MM.1S (cell line): ENCODE results near the gene POLR2H.
A peak's percentile ranks its signal among the peaks of the same experiment; 100 is the strongest.

Experiments
- CTCF ChIP-seq: fragments of 300-600 bp; sonication (generic); IDR thresholded peaks from 2 replicates; pipeline ENCODE4 v1.5.1; 2016; ENCODE audit warnings: antibody characterized with exemption, low read length, mixed read lengths
- EZH2 ChIP-seq: fragments of 300-600 bp; sonication (generic); optimal IDR thresholded peaks from 2 replicates; pipeline ENCODE3; 2017; ENCODE audit warnings: low read depth, mild to moderate bottlenecking, antibody characterized with exemption, low read length, mixed read lengths
- EZH2phosphoT487 ChIP-seq: fragments of 300-600 bp; sonication (generic); IDR thresholded peaks from 2 replicates; pipeline ENCODE4 v1.6.1; 2018; ENCODE audit warnings: antibody characterized with exemption, low read length

GRCh38 chr3:184380627-184381260 is 19.2 kb downstream of the POLR2H start:
- TF ChIP-seq CTCF (no peak), EZH2 (peak; percentile 94), EZH2phosphoT487 (no peak)
